NCI-H2107 (cell line): Measurements from ENCODE around the gene FAIM2.

ENCODE experiments used
- DNase-seq: peaks from one replicate; lab custom pipeline; 2025; lab: John Stamatoyannopoulos, UW

FAIM2 gene

DNA sequence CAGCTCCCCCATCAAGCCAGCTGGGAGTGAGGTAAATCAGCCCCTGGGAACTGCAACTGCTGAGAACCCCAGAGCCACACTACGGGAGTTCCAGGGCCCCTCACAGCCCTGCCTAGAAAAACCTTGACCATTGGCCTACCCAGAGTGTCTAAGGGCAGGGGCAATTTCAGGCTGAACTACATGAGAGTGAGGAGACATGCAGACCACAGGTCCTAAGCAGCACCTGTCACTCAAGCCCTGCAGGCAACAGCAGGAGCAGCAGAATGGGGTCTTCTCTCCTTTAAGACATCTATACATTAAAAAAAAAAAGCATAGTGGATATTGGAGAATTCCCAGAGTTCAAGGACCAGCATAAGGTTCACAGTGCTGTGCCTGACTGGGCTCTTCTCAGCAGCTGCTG lies 80.3 kb downstream of the FAIM2 start:
- DNase-seq, result no peak

DNA sequence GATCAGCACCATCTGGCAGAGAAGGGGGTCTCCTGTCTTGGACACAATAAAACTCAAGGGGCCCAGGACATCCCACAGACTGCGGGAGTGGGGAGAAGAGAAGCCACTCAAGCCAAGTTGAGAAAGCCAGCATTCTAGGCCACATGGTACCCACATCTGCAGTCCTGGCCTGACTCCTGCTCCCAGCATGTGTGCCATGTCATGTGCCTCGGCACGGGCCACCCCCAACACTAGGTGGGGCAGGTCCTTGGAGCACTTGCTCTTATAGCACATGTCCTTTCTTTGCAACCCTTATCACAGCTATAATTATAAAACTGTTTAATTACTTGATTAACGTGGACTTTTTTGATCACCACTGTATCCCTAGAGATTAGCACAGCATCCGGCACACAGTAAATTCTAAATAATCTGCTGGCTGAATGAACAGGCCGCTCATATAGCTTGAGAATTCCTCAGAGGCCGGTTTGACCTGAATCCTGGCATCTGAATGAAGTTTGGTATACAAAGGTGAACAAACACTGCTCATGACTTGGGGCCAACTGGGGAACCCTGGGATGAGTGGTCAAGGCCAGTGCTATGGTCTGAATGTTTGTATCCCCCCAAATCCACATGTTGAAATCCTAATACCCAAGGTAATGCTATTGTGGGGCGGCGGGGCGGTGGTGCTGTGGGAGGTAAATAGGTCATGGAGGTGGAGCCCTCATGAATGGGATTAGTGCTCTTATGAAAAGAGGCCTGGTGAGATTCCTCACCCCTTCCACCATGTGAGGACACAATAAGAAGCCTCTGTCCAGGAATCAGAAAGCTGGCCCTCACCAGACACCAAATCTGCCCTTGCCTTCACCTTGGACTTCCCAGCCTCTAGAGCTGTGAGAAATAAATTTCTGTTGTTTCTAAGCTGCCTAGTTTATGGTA lies 82.1 kb downstream of the FAIM2 start:
- no peak for DNase-seq

DNA sequence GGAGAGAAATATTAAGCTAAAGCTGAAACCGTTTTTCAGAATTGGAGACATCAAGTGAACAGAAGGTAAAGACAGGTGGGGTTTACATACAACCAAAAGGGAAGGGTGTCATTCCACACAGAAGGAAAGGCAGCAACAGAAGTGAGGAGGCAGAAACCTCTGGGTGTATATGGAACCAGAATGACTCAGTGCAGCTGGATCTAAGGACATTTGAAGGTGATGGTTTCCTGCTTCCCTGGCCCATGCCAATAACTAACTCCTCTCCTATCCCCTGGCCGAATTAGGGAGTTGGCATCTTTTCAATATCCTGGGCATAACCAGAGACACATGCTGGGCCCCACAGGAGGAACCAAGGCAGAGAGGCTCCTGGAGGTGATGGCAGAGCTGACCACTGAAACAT lies 83.9 kb downstream of the FAIM2 start:
- no peak for DNase-seq

DNA sequence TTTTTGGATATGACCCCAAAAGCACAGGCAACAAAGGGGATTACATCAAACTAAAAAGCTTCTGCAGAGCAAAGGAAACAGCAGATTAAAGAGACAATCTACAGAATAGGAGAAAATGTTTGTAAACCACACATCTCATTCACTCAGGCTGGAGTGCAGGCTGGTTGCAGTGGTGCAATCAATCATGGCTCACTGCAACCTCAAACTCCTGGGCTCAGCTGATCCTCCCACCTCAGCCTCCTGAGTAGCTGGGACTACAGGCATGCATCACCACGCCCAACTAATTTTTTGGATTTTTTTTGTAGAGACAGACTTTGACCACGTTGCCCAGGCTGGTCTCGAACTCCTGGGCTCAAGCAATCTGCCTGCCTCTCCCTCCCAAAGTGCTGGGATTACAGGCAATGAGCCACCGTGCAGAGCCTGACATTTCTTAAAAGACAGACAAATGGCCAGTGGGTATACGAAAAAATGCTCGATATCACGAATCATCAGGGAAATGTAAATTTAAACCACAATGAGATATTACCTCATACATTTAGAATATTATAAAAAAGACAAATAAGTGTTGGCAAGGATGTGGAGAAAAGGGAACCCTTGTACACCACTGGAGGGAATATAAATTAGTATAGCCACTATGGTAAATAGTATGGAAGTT lies 85.3 kb downstream of the FAIM2 start:
- DNase-seq, result no peak
